ENCODE data around the gene MRC2.

The MRC2 gene

DNA sequence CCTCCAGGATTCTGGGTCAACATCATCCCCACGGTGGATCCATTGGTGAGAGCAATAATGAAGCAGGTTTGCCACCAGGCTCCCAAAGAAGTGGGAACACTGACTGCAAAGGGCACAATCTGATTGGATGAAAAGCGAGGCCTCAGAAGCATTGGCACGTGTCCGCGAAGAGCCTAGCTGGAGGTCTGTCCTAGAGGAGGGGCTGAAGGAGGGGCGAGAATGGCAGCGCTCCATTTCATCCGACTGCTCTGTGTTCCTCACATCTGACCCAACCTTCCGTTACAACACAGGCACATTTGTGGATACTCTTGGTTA is 79.9 kb downstream of the MRC2 start:
- H3K27me3 ChIP-seq (replicated peaks; ENCODE audit: insufficient read depth, low read length), result peaks cover 28% of the 10 kb centered on the region
- H3K9me2 ChIP-seq (replicated peaks; ENCODE audit: insufficient read depth, low read length), result no peaks in the 10 kb centered on the region
- H3K9ac ChIP-seq (ENCODE audit: low read length), result no peak overlapping the region
- no peak overlapping the region for H3K4me2 ChIP-seq (ENCODE audit: low read depth, low read length)
- no peak overlapping the region for H3K27ac ChIP-seq (ENCODE audit: low read length)
- peaks cover 11% of the 10 kb centered on the region for H3K4me1 ChIP-seq (ENCODE audit: low read length)
- no peak for DNase-seq
- TF ChIP-seq EZH2phosphoT487 (IDR thresholded peaks at IDR 0.05; ENCODE audit: low read length), result no peak
- TF ChIP-seq EZH2 (optimal IDR thresholded peaks at IDR 0.05; ENCODE audit: low read depth, low read length), result no peak
- TF ChIP-seq, protein P1, sequence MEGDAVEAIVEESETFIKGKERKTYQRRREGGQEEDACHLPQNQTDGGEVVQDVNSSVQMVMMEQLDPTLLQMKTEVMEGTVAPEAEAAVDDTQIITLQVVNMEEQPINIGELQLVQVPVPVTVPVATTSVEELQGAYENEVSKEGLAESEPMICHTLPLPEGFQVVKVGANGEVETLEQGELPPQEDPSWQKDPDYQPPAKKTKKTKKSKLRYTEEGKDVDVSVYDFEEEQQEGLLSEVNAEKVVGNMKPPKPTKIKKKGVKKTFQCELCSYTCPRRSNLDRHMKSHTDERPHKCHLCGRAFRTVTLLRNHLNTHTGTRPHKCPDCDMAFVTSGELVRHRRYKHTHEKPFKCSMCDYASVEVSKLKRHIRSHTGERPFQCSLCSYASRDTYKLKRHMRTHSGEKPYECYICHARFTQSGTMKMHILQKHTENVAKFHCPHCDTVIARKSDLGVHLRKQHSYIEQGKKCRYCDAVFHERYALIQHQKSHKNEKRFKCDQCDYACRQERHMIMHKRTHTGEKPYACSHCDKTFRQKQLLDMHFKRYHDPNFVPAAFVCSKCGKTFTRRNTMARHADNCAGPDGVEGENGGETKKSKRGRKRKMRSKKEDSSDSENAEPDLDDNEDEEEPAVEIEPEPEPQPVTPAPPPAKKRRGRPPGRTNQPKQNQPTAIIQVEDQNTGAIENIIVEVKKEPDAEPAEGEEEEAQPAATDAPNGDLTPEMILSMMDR (IDR thresholded peaks at IDR 0.05; ENCODE audit: low read length), result no peak
- H2AFZ ChIP-seq (ENCODE audit: low read length), result no peak overlapping the region
- no peaks in the 10 kb centered on the region for H3K36me3 ChIP-seq (replicated peaks; ENCODE audit: insufficient read depth, low read length)
- H3F3A ChIP-seq (ENCODE audit: insufficient read depth, low read length), result no peaks in the 10 kb centered on the region
- H3K9me3 ChIP-seq (replicated peaks; ENCODE audit: insufficient read depth, low read length), result no peaks in the 10 kb centered on the region
- H4K20me1 ChIP-seq (ENCODE audit: insufficient read depth, low read length), result no peaks in the 10 kb centered on the region
- no peak overlapping the region for H3K4me3 ChIP-seq (ENCODE audit: low read length)
- H3K79me2 ChIP-seq (ENCODE audit: low read length), result no peaks in the 10 kb centered on the region

DNA sequence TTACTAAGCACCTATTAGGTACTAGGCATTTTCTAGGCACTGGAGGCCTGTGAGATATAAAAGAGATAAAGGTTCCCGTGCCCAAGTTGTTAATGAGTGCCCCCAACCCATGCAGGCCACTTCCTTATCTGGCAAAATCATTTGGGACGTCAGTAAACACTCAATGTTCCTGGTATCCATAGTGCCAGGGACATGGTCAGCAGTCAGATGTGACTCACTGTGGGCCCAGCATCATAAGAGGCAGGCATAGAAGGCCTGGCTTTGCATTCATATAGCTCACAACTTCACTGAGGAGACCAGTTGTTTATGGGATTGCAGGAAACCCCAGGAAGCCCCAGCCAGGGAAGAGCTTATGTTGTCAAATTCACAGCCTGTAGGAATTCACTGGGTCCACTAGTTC is 81.1 kb downstream of the MRC2 start:
- Histone ChIP-seq H3K27me3 (replicated peaks; ENCODE audit: insufficient read depth, low read length) (peaks cover 28% of the 10 kb centered on the region), H4K20me1 (ENCODE audit: insufficient read depth, low read length) (no peaks in the 10 kb centered on the region), H3K27ac (ENCODE audit: low read length) (no peak overlapping the region), H3K79me2 (ENCODE audit: low read length) (no peaks in the 10 kb centered on the region), H3F3A (ENCODE audit: insufficient read depth, low read length) (no peaks in the 10 kb centered on the region), H3K9me2 (replicated peaks; ENCODE audit: insufficient read depth, low read length) (no peaks in the 10 kb centered on the region), H3K4me2 (ENCODE audit: low read depth, low read length) (no peak overlapping the region), H2AFZ (ENCODE audit: low read length) (no peak overlapping the region), H3K9ac (ENCODE audit: low read length) (no peak overlapping the region), H3K4me1 (ENCODE audit: low read length) (peaks cover 2% of the 10 kb centered on the region), H3K36me3 (replicated peaks; ENCODE audit: insufficient read depth, low read length) (no peaks in the 10 kb centered on the region), H3K9me3 (replicated peaks; ENCODE audit: insufficient read depth, low read length) (no peaks in the 10 kb centered on the region), H3K4me3 (ENCODE audit: low read length) (no peak overlapping the region)
- DNase-seq, result no peak
- no peak for TF ChIP-seq EZH2phosphoT487 (IDR thresholded peaks at IDR 0.05; ENCODE audit: low read length)
- TF ChIP-seq, protein P1 (IDR thresholded peaks at IDR 0.05; ENCODE audit: low read length), result no peak
- TF ChIP-seq EZH2 (optimal IDR thresholded peaks at IDR 0.05; ENCODE audit: low read depth, low read length), result no peak

GRCh38 chr17:62712171-62712581 is 84.7 kb downstream of the MRC2 start:
- Histone ChIP-seq H4K20me1 (ENCODE audit: insufficient read depth, low read length) (no peaks in the 10 kb centered on the region), H3K9ac (ENCODE audit: low read length) (no peak overlapping the region), H2AFZ (ENCODE audit: low read length) (no peak overlapping the region), H3K79me2 (ENCODE audit: low read length) (no peaks in the 10 kb centered on the region), H3K9me2 (replicated peaks; ENCODE audit: insufficient read depth, low read length) (no peaks in the 10 kb centered on the region), H3K27ac (ENCODE audit: low read length) (no peak overlapping the region), H3K4me3 (ENCODE audit: low read length) (no peak overlapping the region), H3K4me2 (ENCODE audit: low read depth, low read length) (no peak overlapping the region), H3F3A (ENCODE audit: insufficient read depth, low read length) (no peaks in the 10 kb centered on the region), H3K4me1 (ENCODE audit: low read length) (no peaks in the 10 kb centered on the region), H3K9me3 (replicated peaks; ENCODE audit: insufficient read depth, low read length) (no peaks in the 10 kb centered on the region), H3K36me3 (replicated peaks; ENCODE audit: insufficient read depth, low read length) (no peaks in the 10 kb centered on the region), H3K27me3 (replicated peaks; ENCODE audit: insufficient read depth, low read length) (no peaks in the 10 kb centered on the region)
- no peak for DNase-seq
- TF ChIP-seq EZH2phosphoT487 (IDR thresholded peaks at IDR 0.05; ENCODE audit: low read length) (no peak), EZH2 (optimal IDR thresholded peaks at IDR 0.05; ENCODE audit: low read depth, low read length) (no peak)
- TF ChIP-seq, protein P1 (IDR thresholded peaks at IDR 0.05; ENCODE audit: low read length), result no peak

Data from MM.1S (cell line).